Activated CD4-positive, alpha-beta T cell treated with anti-CD3 and anti-CD28 coated beads for 4 hours (primary cell): ENCODE results near the gene HYAL3.
"Not testable (repeated sequence)": the region's sequence is repeated elsewhere in the genome, so short reads cannot be mapped to it uniquely, and the experiment has no call there.

Source experiments
- DNase-seq, 2 donors: peaks; one replicate each; pipeline ENCODE4 v3.0.0-alpha.2; 2020

Gene HYAL3

GRCh38 chr3:50254577-50255250 is 44.5 kb downstream of the HYAL3 start:
- no peak for DNase-seq

DNA sequence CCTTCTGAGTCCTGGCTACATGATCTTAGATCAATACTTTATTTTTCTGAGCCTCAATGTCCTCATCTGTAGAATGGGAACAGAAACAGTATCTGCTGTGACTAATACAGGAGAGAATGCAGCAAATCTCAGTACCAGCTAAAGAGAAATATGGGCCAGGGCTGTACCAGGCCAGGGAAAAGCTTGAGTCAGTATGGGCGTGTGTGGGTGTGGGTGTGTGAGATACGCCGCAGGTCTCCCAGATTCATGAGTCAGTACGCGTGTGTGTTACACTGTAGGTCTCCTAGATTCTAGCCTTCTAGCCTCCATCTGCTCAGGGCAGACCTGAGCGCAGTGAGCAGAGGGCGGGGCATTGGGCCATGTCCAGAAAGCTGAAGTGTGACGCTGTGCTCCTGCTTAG is 48.0 kb downstream of the HYAL3 start:
- DNase-seq = peak; percentile 48 to 61

- no peak for DNase-seq
Observed at GRCh38 chr3:50250514-50250913, 48.7 kb downstream of the HYAL3 start.

GRCh38 chr3:50249457-50249856 is 49.7 kb downstream of the HYAL3 start:
- DNase-seq = no peak

DNA sequence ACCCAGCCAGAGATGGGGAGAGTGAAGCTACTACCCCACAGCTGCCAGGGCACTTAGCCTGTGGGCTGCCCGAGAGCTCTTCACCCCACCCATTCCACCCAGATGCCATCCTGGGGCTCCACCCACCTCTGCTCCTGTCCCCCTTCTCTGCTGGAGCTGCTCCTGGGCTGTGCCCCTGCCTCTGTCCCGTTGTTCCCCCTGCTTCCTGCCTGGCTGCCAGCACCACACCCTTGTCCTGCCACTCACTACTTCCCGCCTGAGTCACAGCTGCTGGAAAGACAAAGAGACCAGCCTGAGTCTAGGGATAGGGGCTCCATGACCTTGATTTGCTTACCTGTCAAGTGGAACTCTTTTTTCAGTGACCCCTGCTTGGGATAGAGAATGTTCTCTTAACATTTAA is 50.8 kb downstream of the HYAL3 start:
- no peak for DNase-seq

DNA sequence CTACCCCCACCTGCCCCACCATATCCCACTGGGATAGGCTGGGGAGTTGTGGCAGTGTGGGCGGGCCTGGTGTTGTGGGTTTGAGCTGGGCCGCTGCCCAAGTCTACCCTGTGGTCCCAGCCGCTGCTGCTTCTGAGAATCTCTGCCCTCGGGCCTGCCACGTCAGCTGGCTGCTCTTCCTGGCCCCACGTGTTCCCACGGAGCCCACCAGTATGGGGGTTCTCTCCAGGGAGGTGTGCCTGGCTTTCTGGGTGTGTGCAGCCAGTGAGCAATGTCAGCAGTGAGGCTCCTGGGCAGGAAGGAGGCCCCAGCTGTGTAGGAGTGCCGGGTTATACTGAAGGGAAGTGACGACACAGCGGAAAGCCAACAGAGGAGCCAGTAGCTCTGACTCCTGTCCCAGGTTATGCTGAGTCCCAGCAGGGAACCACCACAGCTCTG is 52.7 kb downstream of the HYAL3 start:
- peak; percentile 79 to 86 for DNase-seq

GRCh38 chr3:50245831-50246516 is 53.2 kb downstream of the HYAL3 start:
- peak; percentile 94 to 97 for DNase-seq

DNA sequence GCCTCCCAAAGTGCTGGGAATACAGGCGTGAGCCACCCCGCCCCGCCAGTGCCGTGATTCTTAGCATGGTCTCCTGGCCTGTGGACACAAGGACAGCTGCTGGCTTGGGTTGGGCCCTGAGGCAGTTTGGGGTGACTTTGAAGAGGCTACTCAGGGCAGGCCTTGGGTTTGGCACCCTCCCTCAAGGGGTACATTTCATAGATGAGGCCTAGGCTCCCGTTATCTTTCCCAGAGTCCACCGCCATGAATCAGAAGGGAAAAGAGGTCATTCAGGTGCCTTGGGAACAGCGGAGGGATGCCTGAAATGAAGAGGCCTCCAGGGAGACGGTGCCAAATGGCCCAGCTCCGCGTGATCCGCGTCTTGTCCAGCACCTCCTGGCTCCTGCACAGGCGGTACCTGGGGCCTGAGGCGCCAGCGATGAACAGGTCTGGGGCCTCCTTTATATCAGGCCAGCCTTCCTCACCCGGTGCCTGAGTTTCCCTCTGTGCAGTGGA is 53.9 kb downstream of the HYAL3 start:
- DNase-seq = no peak

DNA sequence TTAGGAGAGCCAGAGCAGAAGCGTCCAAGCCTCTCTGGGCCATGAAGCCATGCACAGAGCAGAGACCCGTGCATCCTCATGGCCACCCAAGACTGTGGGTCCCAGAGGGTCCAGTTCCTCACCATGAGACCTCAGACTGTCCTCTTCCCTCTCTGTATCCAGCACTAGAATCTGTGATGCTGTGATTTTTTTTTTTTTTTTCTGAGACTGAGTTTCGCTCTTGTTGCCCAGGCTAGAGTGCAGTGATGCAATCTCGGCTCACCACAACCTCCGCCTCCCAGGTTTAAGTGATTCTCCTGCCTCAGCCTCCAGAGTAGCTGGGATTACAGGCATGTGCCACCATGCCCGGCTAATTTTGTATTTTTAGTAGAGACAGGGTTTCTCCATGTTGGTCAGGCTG is 54.4 kb downstream of the HYAL3 start:
- not testable (repeated sequence) for DNase-seq

DNA sequence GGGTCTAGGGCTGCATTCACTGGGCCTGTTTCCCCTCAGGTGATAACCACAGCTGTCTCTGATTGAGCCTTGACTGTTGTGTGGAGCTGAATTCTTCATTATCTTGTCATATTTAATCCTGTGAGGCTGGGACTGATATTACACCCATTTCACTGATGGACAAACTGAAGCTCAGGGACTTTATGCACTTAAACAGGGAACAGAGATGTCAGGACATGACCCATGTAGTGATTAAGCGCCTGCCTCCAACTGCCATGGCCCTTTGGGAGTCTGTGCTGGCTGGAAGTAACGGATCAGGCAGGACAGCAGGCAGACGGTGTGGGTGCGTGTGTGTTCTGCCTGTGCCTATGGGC is 55.7 kb downstream of the HYAL3 start:
- no peak for DNase-seq

- DNase-seq = peak; percentile 34 to 39
Observed at GRCh38 chr3:50242851-50243542, 56.2 kb downstream of the HYAL3 start.
